HG02884 (cell line): ENCODE measurements around the gene SLC8A1.

ENCODE experiments used
- ATAC-seq: cut with Tn5 transposase; IDR thresholded peaks from one replicate; pipeline ENCODE4 v1.9.1; 2021; ENCODE audit warnings: mild to moderate bottlenecking, moderate library complexity; ENCODE audit not compliant: unreplicated experiment

Gene SLC8A1

GRCh38 chr2:40281021-40281940 is 170.6 kb downstream of the SLC8A1 start:
- ATAC-seq = peak; percentile 64

- no peak for ATAC-seq
Measured at GRCh38 chr2:40279482-40279881, 172.4 kb downstream of the SLC8A1 start.

- no peak for ATAC-seq
Measured at GRCh38 chr2:40279001-40279400, 172.9 kb downstream of the SLC8A1 start.

- ATAC-seq = no peak
Measured at GRCh38 chr2:40276076-40276475, 175.8 kb downstream of the SLC8A1 start.

GRCh38 chr2:40274270-40274669 is 177.6 kb downstream of the SLC8A1 start:
- ATAC-seq = no peak

GRCh38 chr2:40273734-40274182 is 178.1 kb downstream of the SLC8A1 start:
- ATAC-seq = no peak

- no peak for ATAC-seq
Measured at GRCh38 chr2:40271094-40271493, 180.8 kb downstream of the SLC8A1 start.

- no peak for ATAC-seq
Measured at GRCh38 chr2:40270372-40270771, 181.5 kb downstream of the SLC8A1 start.

- ATAC-seq = no peak
Measured at GRCh38 chr2:40268566-40268965, 183.3 kb downstream of the SLC8A1 start.

GRCh38 chr2:40266201-40266600 is 185.7 kb downstream of the SLC8A1 start:
- no peak for ATAC-seq

- no peak for ATAC-seq
Measured at GRCh38 chr2:40265602-40266001, 186.3 kb downstream of the SLC8A1 start.

- no peak for ATAC-seq
Measured at GRCh38 chr2:40261042-40261441, 190.8 kb downstream of the SLC8A1 start.

GRCh38 chr2:40260437-40260836 is 191.5 kb downstream of the SLC8A1 start:
- ATAC-seq = peak; percentile 58

- peak; percentile 21 for ATAC-seq
Measured at GRCh38 chr2:40259900-40260299, 192.0 kb downstream of the SLC8A1 start.

GRCh38 chr2:40258135-40258457 is 193.8 kb downstream of the SLC8A1 start:
- no peak for ATAC-seq

- ATAC-seq = no peak
Measured at GRCh38 chr2:40257340-40258134, 194.4 kb downstream of the SLC8A1 start.

GRCh38 chr2:40256649-40257048 is 195.2 kb downstream of the SLC8A1 start:
- no peak for ATAC-seq

- no peak for ATAC-seq
Measured at GRCh38 chr2:40256008-40256407, 195.9 kb downstream of the SLC8A1 start.

GRCh38 chr2:40255103-40255502 is 196.8 kb downstream of the SLC8A1 start:
- no peak for ATAC-seq

GRCh38 chr2:40254611-40255010 is 197.3 kb downstream of the SLC8A1 start:
- ATAC-seq = no peak

GRCh38 chr2:40251137-40251536 is 200.8 kb downstream of the SLC8A1 start:
- no peak for ATAC-seq

GRCh38 chr2:40249577-40249976 is 202.3 kb downstream of the SLC8A1 start:
- ATAC-seq = no peak
